Neural cell (in vitro differentiated cells): Measurements from ENCODE around the gene TEX35. TPM values are rescaled to one million over a fixed set of nuclear protein-coding genes. Genes with fewer than 3 reads are reported as not detected.

ENCODE experiments used
- H2AFZ ChIP-seq: fragments of 200-600, 300-800 bp; sonication (generic), shearing (Covaris generic); 2 replicates; pipeline ENCODE4 v1.6.0; 2014; ENCODE audit warnings: low read depth, mild to moderate bottlenecking, antibody characterized with exemption, low read length, moderate library complexity
- H3F3A ChIP-seq: fragments of 200-600 bp; shearing (Covaris generic); 2 replicates; pipeline ENCODE4 v1.6.1; 2016; ENCODE audit warnings: mild to moderate bottlenecking, moderate library complexity, mixed read lengths, antibody characterized with exemption, low read length; ENCODE audit not compliant: insufficient read depth, poor library complexity, severe bottlenecking
- H3K27ac ChIP-seq: fragments of 200-600, 300-800 bp; sonication (generic), shearing (Covaris generic); 2 replicates; pipeline ENCODE4 v1.5.1; 2014; ENCODE audit warnings: mild to moderate bottlenecking, low read length, moderate library complexity
- H3K27me3 ChIP-seq: fragments of 300-800, 200-600 bp; sonication (generic), shearing (Covaris generic); 2 replicates; pipeline ENCODE4 v1.6.0; 2014; ENCODE audit warnings: mild to moderate bottlenecking, low read depth, low read length, moderate library complexity; ENCODE audit not compliant: insufficient read depth
- H3K36me3 ChIP-seq: fragments of 300-800, 200-600 bp; sonication (generic), shearing (Covaris generic); 2 replicates; pipeline ENCODE4 v1.5.1; 2014; ENCODE audit warnings: mild to moderate bottlenecking, antibody characterized with exemption, low read length, moderate library complexity; ENCODE audit not compliant: insufficient read depth
- H3K4me2 ChIP-seq: fragments of 300-800, 200-600 bp; sonication (generic), shearing (Covaris generic); 2 replicates; pipeline ENCODE4 v1.6.0; 2014; ENCODE audit warnings: mild to moderate bottlenecking, low read length
- H3K4me3 ChIP-seq: fragments of 300-800, 200-600 bp; sonication (generic), shearing (Covaris generic); 2 replicates; pipeline ENCODE4 v1.5.1; 2014; ENCODE audit warnings: mild to moderate bottlenecking, low read length, moderate library complexity
- H3K79me2 ChIP-seq: fragments of 200-600 bp; shearing (Covaris generic); replicated peaks from 2 replicates; pipeline ENCODE4 v1.6.0; 2014; ENCODE audit warnings: mild to moderate bottlenecking, low read length, moderate library complexity; ENCODE audit not compliant: insufficient read depth
- H3K9ac ChIP-seq: fragments of 300-800, 200-600 bp; sonication (generic), shearing (Covaris generic); 2 replicates; pipeline ENCODE4 v1.6.1; 2016; ENCODE audit warnings: mild to moderate bottlenecking, low read length, mixed read lengths
- H3K9me2 ChIP-seq: fragments of 200-600 bp; shearing (Covaris generic); 2 replicates; pipeline ENCODE4 v1.6.1; 2016; ENCODE audit warnings: mild to moderate bottlenecking, low read length, mixed read lengths; ENCODE audit not compliant: insufficient read depth
- H3K9me3 ChIP-seq: fragments of 200-600, 300-800 bp; sonication (generic), shearing (Covaris generic); 2 replicates; pipeline ENCODE4 v1.6.1; 2016; ENCODE audit warnings: mild to moderate bottlenecking, mixed run types, low read length, moderate library complexity, mixed read lengths
- H4K20me1 ChIP-seq: fragments of 200-600 bp; shearing (Covaris generic); 2 replicates; pipeline ENCODE4 v1.6.1; 2016; ENCODE audit warnings: mild to moderate bottlenecking, mixed run types; ENCODE audit not compliant: insufficient read depth
- CTCF ChIP-seq: fragments of 450-650 bp; IDR thresholded peaks from 2 replicates; pipeline ENCODE4 v1.5.1; 2014; ENCODE audit warnings: antibody characterized with exemption, mild to moderate bottlenecking, moderate library complexity; ENCODE audit not compliant: poor library complexity, severe bottlenecking
- EP300 ChIP-seq: fragments of 450-650 bp; conservative IDR thresholded peaks from 2 replicates; pipeline ENCODE4 v1.6.1; 2014; ENCODE audit warnings: antibody characterized with exemption, mild to moderate bottlenecking, moderate library complexity; ENCODE audit not compliant: poor library complexity, severe bottlenecking
- EZH2 ChIP-seq: fragments of 200-600, 300-800 bp; shearing (Covaris generic), sonication (generic); IDR thresholded peaks from 2 replicates; pipeline ENCODE4 v1.6.1; 2014; ENCODE audit warnings: antibody characterized with exemption, low read length, borderline replicate concordance, mild to moderate bottlenecking; ENCODE audit not compliant: insufficient read depth, poor library complexity, severe bottlenecking
- MXI1 ChIP-seq: fragments of 450-650 bp; conservative IDR thresholded peaks from 2 replicates; pipeline ENCODE4 v1.6.1; 2014; ENCODE audit warnings: antibody characterized with exemption, mild to moderate bottlenecking; ENCODE audit not compliant: poor library complexity, severe bottlenecking
- POLR2AphosphoS5 ChIP-seq: IDR thresholded peaks from 2 replicates; pipeline ENCODE4 v1.6.1; 2012
- RAD21 ChIP-seq: fragments of 450-650 bp; conservative IDR thresholded peaks from 2 replicates; pipeline ENCODE4 v1.6.1; 2014; ENCODE audit warnings: antibody characterized with exemption, mild to moderate bottlenecking, moderate library complexity
- REST ChIP-seq: IDR thresholded peaks from 2 replicates; pipeline ENCODE4 v1.6.1; 2012; ENCODE audit warnings: borderline replicate concordance
- SMC3 ChIP-seq: fragments of 450-650 bp; conservative IDR thresholded peaks from 2 replicates; pipeline ENCODE4 v1.6.1; 2014; ENCODE audit warnings: antibody characterized with exemption, mild to moderate bottlenecking, moderate library complexity; ENCODE audit not compliant: poor library complexity
- TAF1 ChIP-seq: IDR thresholded peaks from 2 replicates; pipeline ENCODE4 v1.6.1; 2012; ENCODE audit warnings: low read depth
- polyA minus RNA-seq: library from RNA; depleted of rRNA, polyadenylated mRNA; stranded (reverse); fragments of >200 nt; gene quantifications from 2 replicates; pipeline ENCODE4 v1.2.3, GENCODE V29; 2014
- polyA plus RNA-seq: library from polyadenylated mRNA; depleted of rRNA; stranded (reverse); fragments of >200 nt; gene quantifications from 2 replicates; pipeline ENCODE4 v1.2.3, GENCODE V29; 2014

The TEX35 gene
- polyA plus RNA-seq (not detected in 2 replicates), polyA minus RNA-seq (not detected in 2 replicates)

DNA sequence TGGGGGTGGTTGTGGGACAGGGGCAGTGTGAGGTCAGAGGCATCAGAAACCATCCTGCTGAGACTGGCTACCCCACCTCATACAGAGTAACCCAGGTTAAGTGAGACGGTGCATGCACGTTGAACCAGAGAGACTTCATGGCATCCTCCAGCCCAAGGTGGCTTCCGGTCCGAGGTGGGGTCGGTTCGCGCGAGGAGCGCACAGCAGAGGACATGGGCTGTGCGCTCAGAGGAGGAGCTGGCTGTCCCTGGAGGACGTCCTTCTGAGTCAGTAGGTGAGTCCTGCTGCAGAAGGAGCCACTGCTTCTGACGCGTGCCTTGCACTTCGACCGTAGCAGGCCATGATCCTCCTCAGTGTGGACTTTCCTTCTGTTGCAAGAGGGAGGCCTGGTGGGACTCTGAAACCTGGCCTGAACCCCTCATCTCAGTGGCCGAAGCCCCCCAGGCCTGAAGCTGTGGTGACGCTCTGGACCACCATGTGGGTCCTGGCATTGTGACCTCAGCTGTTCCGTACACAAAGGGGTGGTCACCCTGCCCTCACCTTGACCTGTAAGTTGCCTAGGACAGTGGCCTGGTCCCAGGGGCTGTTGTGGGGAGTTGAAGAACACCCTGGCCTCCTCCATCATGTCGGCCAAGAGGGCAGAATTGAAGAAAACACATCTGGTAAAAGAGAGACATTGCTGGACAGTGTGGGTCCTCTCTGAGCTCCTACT lies at the start of gene TEX35:
Gene TEX35, plus strand, starts transcription at position 544 of the 712 bp plus-strand sequence. Its CDS starts 80 bp downstream, at position 624.
- H3K4me2 ChIP-seq, result no peak within 1 kb of the TSS
- H4K20me1 ChIP-seq, result no peaks in the 10 kb centered on the region
- no peaks in the 10 kb centered on the region for H3F3A ChIP-seq
- H3K27ac ChIP-seq, result no peak within 1 kb of the TSS
- H3K79me2 ChIP-seq, result no peaks in the 10 kb centered on the region
- no peak within 1 kb of the TSS for H2AFZ ChIP-seq
- H3K9me2 ChIP-seq, result no peaks in the 10 kb centered on the region
- no peak within 1 kb of the TSS for H3K4me3 ChIP-seq
- TF ChIP-seq EP300, result no peak
- no peak for TF ChIP-seq SMC3
- TF ChIP-seq MXI1, result no peak
- no peak for TF ChIP-seq CTCF
- no peak for TF ChIP-seq RAD21
- TF ChIP-seq REST, result no peak
- H3K27me3 ChIP-seq, result no peaks in the 10 kb centered on the region
- no peak within 1 kb of the TSS for H3K9ac ChIP-seq
- no peaks in the 10 kb centered on the region for H3K36me3 ChIP-seq
- H3K9me3 ChIP-seq, result no peaks in the 10 kb centered on the region

DNA sequence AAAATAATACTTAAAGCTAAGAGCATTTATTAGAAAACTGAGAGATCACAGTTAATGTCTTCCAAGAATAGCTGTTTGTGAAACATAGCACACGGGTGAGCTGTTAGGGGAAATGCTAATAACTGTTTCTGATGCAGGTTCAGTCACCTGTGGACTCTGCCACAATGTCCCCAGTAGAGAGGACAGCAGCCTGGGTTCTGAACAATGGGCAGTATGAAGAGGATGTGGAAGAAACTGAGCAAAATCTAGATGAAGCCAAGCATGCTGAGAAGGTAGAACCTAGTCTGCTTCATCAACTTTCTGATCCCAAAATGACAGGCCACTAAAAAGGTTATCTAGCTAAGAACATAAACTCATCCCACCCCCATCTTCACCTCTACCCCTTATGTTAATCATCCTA lies 48.8 kb upstream of the TEX35 start:
- Histone ChIP-seq H3K27ac (no peak overlapping the region), H3K9ac (no peak overlapping the region), H3K27me3 (no peaks in the 10 kb centered on the region), H3K36me3 (peaks cover 13% of the 10 kb centered on the region), H3F3A (no peaks in the 10 kb centered on the region), H3K9me3 (no peaks in the 10 kb centered on the region), H2AFZ (no peak overlapping the region), H4K20me1 (no peaks in the 10 kb centered on the region), H3K4me2 (no peak overlapping the region), H3K9me2 (no peaks in the 10 kb centered on the region), H3K4me3 (no peak overlapping the region), H3K79me2 (no peaks in the 10 kb centered on the region)
- TF ChIP-seq SMC3, result no peak
- TF ChIP-seq CTCF, result no peak
- TF ChIP-seq MXI1, result no peak
- TF ChIP-seq REST, result no peak
- TF ChIP-seq TAF1, result no peak
- no peak for TF ChIP-seq POLR2AphosphoS5
- no peak for TF ChIP-seq EZH2
- no peak for TF ChIP-seq EP300
- TF ChIP-seq RAD21, result no peak
